GM21367 (cell line): ENCODE data around the gene SERPINB10.
"Not testable (repeated sequence)": the region's sequence is repeated elsewhere in the genome, so short reads cannot be mapped to it uniquely, and the experiment has no call there.

Experiments used
- ATAC-seq: cut with Tn5 transposase; IDR thresholded peaks from one replicate; pipeline ENCODE4 v1.9.1; 2021; ENCODE audit not compliant: unreplicated experiment

Gene SERPINB10

GRCh38 chr18:63890237-63890949 lies 17.4 kb upstream of the SERPINB10 start:
- no peak for ATAC-seq

GRCh38 chr18:63890950-63891304 lies 16.8 kb upstream of the SERPINB10 start:
- ATAC-seq: peak; percentile 80

GRCh38 chr18:63892566-63892965 lies 15.2 kb upstream of the SERPINB10 start:
- no peak for ATAC-seq

- ATAC-seq: no peak
Measured at GRCh38 chr18:63894106-63894772, 13.5 kb upstream of the SERPINB10 start.

- ATAC-seq: no peak
Measured at GRCh38 chr18:63895190-63895589, 12.6 kb upstream of the SERPINB10 start.

- no peak for ATAC-seq
Measured at GRCh38 chr18:63897072-63897471, 10.7 kb upstream of the SERPINB10 start.

- no peak for ATAC-seq
Measured at GRCh38 chr18:63899206-63899605, 8.6 kb upstream of the SERPINB10 start.

GRCh38 chr18:63903851-63904570 lies 3.7 kb upstream of the SERPINB10 start:
- ATAC-seq: no peak

- ATAC-seq: no peak
Measured at GRCh38 chr18:63904694-63905093, 3.1 kb upstream of the SERPINB10 start.

GRCh38 chr18:63905361-63905760 lies 2.4 kb upstream of the SERPINB10 start:
- ATAC-seq: no peak

GRCh38 chr18:63906056-63906455 lies 1.7 kb upstream of the SERPINB10 start:
- no peak for ATAC-seq

- no peak for ATAC-seq
Measured at GRCh38 chr18:63908858-63909257, 1.1 kb downstream of the SERPINB10 start.

- peak; percentile 38 for ATAC-seq
Measured at GRCh38 chr18:63909870-63910269, 2.1 kb downstream of the SERPINB10 start.

GRCh38 chr18:63917817-63918216 lies 10.1 kb downstream of the SERPINB10 start:
- ATAC-seq: no peak

GRCh38 chr18:63922049-63922448 lies 14.3 kb downstream of the SERPINB10 start:
- ATAC-seq: no peak

GRCh38 chr18:63924551-63924950 lies 16.8 kb downstream of the SERPINB10 start:
- no peak for ATAC-seq

- ATAC-seq: no peak
Measured at GRCh38 chr18:63928331-63928730, 20.6 kb downstream of the SERPINB10 start.

- not testable (repeated sequence) for ATAC-seq
Measured at GRCh38 chr18:63929369-63929768, 21.6 kb downstream of the SERPINB10 start.

GRCh38 chr18:63930773-63931354 lies 23.1 kb downstream of the SERPINB10 start:
- no peak for ATAC-seq

GRCh38 chr18:63936156-63936931 lies 28.6 kb downstream of the SERPINB10 start:
- peak; percentile 99 for ATAC-seq

GRCh38 chr18:63936932-63937393 lies 29.2 kb downstream of the SERPINB10 start:
- no peak for ATAC-seq
